GM12878 (cell line): ENCODE measurements around the gene GPM6B. TPM values are rescaled to one million over a fixed set of nuclear protein-coding genes. Genes with fewer than 3 reads are reported as not detected.

Experiments used
- BACH1 ChIP-seq: fragments of 450-650 bp; IDR thresholded peaks from 2 replicates; pipeline ENCODE4 v1.6.1; 2017; ENCODE audit warnings: mild to moderate bottlenecking, borderline replicate concordance
- BRCA1 ChIP-seq: IDR thresholded peaks from 2 replicates; pipeline ENCODE4 v1.6.1; 2011; ENCODE audit warnings: low read depth, low read length, improper control_type of control experiment
- CHD2 ChIP-seq: IDR thresholded peaks from 2 replicates; pipeline ENCODE4 v1.6.1; 2011; ENCODE audit warnings: low read depth, low read length, improper control_type of control experiment, borderline replicate concordance
- DPF2 ChIP-seq: fragments of 450-650 bp; IDR thresholded peaks from 2 replicates; pipeline ENCODE4 v1.6.1; 2017; ENCODE audit warnings: mild to moderate bottlenecking
- EP300 ChIP-seq, 2 experiments: fragments of 150-350 bp in 1 of 2; IDR thresholded peaks; 2 replicates each; pipeline ENCODE4 v1.6.1; 2011 to 2012; ENCODE audit warnings: low read depth in 2 of 2, low read length in 2 of 2, borderline replicate concordance in 1 of 2, improper control_type of control experiment in 1 of 2, inconsistent platforms in 1 of 2; ENCODE audit not compliant: control insufficient read depth in 1 of 2
- EZH2 ChIP-seq: IDR thresholded peaks from 2 replicates; pipeline ENCODE4 v1.6.1; 2012; ENCODE audit warnings: low read depth, mild to moderate bottlenecking, control low read depth, inconsistent platforms, low read length, borderline replicate concordance; ENCODE audit not compliant: control insufficient read depth
- FOXK2 ChIP-seq: fragments of 450-650 bp; IDR thresholded peaks from 2 replicates; pipeline ENCODE4 v1.6.1; 2017; ENCODE audit warnings: mild to moderate bottlenecking, moderate library complexity
- FOXM1 ChIP-seq: IDR thresholded peaks from 2 replicates; pipeline ENCODE4 v1.6.1; 2012; ENCODE audit warnings: low read depth, mild to moderate bottlenecking, inconsistent platforms, low read length, moderate library complexity
- HDGF ChIP-seq: fragments of 450-650 bp; IDR thresholded peaks from 2 replicates; pipeline ENCODE4 v1.6.1; 2016; ENCODE audit warnings: antibody characterized with exemption
- NFYB ChIP-seq: IDR thresholded peaks from 2 replicates; pipeline ENCODE4 v1.6.1; 2011; ENCODE audit warnings: low read depth, mild to moderate bottlenecking, low read length, improper control_type of control experiment, moderate library complexity; ENCODE audit not compliant: insufficient read depth
- POU2F2 ChIP-seq: IDR thresholded peaks from 3 replicates; pipeline ENCODE4 v1.6.1; 2011; ENCODE audit warnings: low read depth, mild to moderate bottlenecking, low read length, borderline replicate concordance
- SMAD1 ChIP-seq: fragments of 450-650 bp; IDR thresholded peaks from 2 replicates; pipeline ENCODE4 v1.6.1; 2018; ENCODE audit warnings: mild to moderate bottlenecking, low read depth; ENCODE audit not compliant: partially characterized antibody
- SMC3 ChIP-seq: IDR thresholded peaks from 2 replicates; pipeline ENCODE4 v1.6.1; 2011; ENCODE audit warnings: low read length, improper control_type of control experiment, borderline replicate concordance
- SUPT20H ChIP-seq: IDR thresholded peaks from 2 replicates; pipeline ENCODE4 v1.6.1; 2011; ENCODE audit warnings: low read depth, mild to moderate bottlenecking, low read length, moderate library complexity, borderline replicate concordance; ENCODE audit not compliant: control insufficient read depth
- WRNIP1 ChIP-seq: IDR thresholded peaks from 2 replicates; pipeline ENCODE4 v1.6.1; 2011; ENCODE audit warnings: low read depth, low read length, improper control_type of control experiment, borderline replicate concordance
- ZNF207 ChIP-seq: fragments of 450-650 bp; IDR thresholded peaks from 2 replicates; pipeline ENCODE4 v1.6.1; 2014; ENCODE audit warnings: antibody characterized with exemption, mild to moderate bottlenecking, borderline replicate concordance
- ZSCAN29 ChIP-seq: fragments of 450-650 bp; IDR thresholded peaks from 2 replicates; pipeline ENCODE4 v1.6.1; 2017; ENCODE audit warnings: mild to moderate bottlenecking, moderate library complexity
- ZZZ3 ChIP-seq: IDR thresholded peaks from 2 replicates; pipeline ENCODE4 v1.6.1; 2011; ENCODE audit warnings: low read depth; ENCODE audit not compliant: control insufficient read depth, insufficient read length
- polyA plus RNA-seq, 11 experiments: library from polyadenylated mRNA; depleted of rRNA in 4 of 11; unstranded in 6 of 11; stranded (reverse) in 5 of 11; fragments of >200 nt; fragmentation: Nextera tagmentation in 4 of 11; fragmentation: Illumina TruSeq in 1 of 11; extraction: Ambion mirVana in 4 of 11; extraction: Trizol in 1 of 11; gene quantifications; 1 replicate in 1 of 11; 2 replicates in 10 of 11; pipeline versions ENCODE4 v1.2.1 to v1.2.3, GENCODE V29; 2011 to 2016; ENCODE audit warnings: inconsistent platforms in 2 of 11, missing spikeins in 2 of 11, low read depth in 1 of 11
- total RNA-seq, 4 experiments: library from RNA; depleted of rRNA in 3 of 4; stranded (reverse); fragments of >200 nt in 3 of 4; fragmentation: Illumina TruSeq in 1 of 4; extraction: Trizol in 1 of 4; gene quantifications; 2 replicates each; pipeline versions ENCODE4 v1.2.1 to v1.2.3, GENCODE V29; 2013 to 2021
- TF ChIP-seq, protein P1 (sequence below): fragments of 450-650 bp; formaldehyde crosslinking; IDR thresholded peaks from 2 replicates; pipeline ENCODE4 v1.4.0; 2022; ENCODE audit warnings: mild to moderate bottlenecking, moderate library complexity
- TF ChIP-seq, protein P2 (sequence below): IDR thresholded peaks from 2 replicates; pipeline ENCODE4 v1.6.1; 2011; ENCODE audit warnings: low read depth, low read length, improper control_type of control experiment, borderline replicate concordance
- TF ChIP-seq, protein P3 (sequence below): IDR thresholded peaks from 2 replicates; pipeline ENCODE4 v1.6.1; 2011; ENCODE audit warnings: borderline replicate concordance, low read depth, mild to moderate bottlenecking, moderate library complexity, low read length; ENCODE audit not compliant: insufficient read depth, poor library complexity, severe bottlenecking
- TF ChIP-seq, protein P4 (sequence below): fragments of 150-350 bp; IDR thresholded peaks from 2 replicates; pipeline ENCODE4 v1.6.1; 2016; ENCODE audit warnings: low read depth, low read length

GPM6B gene
- total and polyA plus RNA-seq, 10 of the 15 experiments (the other 5 are each of a cell fraction or from before 2014, with no cell fraction given) = 0.01 to 2.6 (median 0.37) TPM; not detected in 2

DNA sequence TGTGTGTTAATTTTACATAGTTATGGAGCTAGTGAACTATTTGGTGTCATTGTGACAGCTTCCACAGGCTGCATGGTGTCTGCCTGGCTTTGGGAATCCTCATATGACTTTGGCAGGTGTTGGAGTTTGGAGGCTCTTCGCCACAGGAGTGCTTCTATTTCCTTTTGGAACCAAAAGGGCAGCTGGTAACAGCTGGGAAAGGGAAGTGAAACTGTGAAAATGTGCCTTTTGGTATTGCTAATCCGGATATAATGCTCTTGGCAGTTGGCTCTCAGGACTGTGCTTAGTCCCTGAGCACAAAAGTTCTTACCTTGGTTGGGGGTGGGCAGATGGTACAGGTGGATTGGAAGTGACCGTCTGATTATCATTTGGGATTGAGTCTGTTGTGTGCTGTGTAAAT, 64.2 kb downstream of the GPM6B start (continued):
- TF ChIP-seq, protein P1, sequence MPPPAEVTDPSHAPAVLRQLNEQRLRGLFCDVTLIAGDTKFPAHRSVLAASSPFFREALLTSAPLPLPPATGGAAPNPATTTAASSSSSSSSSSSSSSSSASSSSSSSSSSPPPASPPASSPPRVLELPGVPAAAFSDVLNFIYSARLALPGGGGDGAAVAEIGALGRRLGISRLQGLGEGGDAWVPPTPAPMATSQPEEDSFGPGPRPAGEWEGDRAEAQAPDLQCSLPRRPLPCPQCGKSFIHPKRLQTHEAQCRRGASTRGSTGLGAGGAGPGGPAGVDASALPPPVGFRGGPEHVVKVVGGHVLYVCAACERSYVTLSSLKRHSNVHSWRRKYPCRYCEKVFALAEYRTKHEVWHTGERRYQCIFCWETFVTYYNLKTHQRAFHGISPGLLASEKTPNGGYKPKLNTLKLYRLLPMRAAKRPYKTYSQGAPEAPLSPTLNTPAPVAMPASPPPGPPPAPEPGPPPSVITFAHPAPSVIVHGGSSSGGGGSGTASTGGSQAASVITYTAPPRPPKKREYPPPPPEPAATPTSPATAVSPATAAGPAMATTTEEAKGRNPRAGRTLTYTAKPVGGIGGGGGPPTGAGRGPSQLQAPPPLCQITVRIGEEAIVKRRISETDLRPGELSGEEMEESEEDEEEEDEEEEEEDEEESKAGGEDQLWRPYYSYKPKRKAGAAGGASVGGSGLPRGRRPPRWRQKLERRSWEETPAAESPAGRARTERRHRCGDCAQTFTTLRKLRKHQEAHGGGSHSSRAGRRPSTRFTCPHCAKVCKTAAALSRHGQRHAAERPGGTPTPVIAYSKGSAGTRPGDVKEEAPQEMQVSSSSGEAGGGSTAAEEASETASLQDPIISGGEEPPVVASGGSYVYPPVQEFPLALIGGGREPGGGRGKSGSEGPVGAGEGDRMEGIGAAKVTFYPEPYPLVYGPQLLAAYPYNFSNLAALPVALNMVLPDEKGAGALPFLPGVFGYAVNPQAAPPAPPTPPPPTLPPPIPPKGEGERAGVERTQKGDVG (CRISPR knock-in tag) = no peak
- TF ChIP-seq, protein P2, sequence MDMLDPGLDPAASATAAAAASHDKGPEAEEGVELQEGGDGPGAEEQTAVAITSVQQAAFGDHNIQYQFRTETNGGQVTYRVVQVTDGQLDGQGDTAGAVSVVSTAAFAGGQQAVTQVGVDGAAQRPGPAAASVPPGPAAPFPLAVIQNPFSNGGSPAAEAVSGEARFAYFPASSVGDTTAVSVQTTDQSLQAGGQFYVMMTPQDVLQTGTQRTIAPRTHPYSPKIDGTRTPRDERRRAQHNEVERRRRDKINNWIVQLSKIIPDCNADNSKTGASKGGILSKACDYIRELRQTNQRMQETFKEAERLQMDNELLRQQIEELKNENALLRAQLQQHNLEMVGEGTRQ = no peak
- TF ChIP-seq POU2F2 (peak; percentile 51; the same call in 1 of the 3 replicates), SMAD1 (no peak), WRNIP1 (no peak), EP300 (IDR thresholded peaks at IDR 0.05; ENCODE audit: borderline replicate concordance in 1 of 2, control insufficient read depth in 1 of 2, low read depth in 2 of 2, low read length in 2 of 2) (peak; percentile 87 to 94), ZNF207 (no peak), FOXK2 (no peak), ZZZ3 (no peak), CHD2 (peak; percentile 68; the same call in 1 of the 2 replicates), BRCA1 (no peak), SMC3 (no peak), HDGF (no peak), BACH1 (peak; percentile 58; the same call in 1 of the 2 replicates), NFYB (no peak), EZH2 (no peak), FOXM1 (peak; percentile 81; the same call in 1 of the 2 replicates), SUPT20H (no peak), ZSCAN29 (peak; percentile 77; the same call in 1 of the 2 replicates), DPF2 (peak; percentile 95)
- TF ChIP-seq, protein P3, sequence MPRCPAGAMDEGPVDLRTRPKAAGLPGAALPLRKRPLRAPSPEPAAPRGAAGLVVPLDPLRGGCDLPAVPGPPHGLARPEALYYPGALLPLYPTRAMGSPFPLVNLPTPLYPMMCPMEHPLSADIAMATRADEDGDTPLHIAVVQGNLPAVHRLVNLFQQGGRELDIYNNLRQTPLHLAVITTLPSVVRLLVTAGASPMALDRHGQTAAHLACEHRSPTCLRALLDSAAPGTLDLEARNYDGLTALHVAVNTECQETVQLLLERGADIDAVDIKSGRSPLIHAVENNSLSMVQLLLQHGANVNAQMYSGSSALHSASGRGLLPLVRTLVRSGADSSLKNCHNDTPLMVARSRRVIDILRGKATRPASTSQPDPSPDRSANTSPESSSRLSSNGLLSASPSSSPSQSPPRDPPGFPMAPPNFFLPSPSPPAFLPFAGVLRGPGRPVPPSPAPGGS = no peak
- TF ChIP-seq, protein P4, sequence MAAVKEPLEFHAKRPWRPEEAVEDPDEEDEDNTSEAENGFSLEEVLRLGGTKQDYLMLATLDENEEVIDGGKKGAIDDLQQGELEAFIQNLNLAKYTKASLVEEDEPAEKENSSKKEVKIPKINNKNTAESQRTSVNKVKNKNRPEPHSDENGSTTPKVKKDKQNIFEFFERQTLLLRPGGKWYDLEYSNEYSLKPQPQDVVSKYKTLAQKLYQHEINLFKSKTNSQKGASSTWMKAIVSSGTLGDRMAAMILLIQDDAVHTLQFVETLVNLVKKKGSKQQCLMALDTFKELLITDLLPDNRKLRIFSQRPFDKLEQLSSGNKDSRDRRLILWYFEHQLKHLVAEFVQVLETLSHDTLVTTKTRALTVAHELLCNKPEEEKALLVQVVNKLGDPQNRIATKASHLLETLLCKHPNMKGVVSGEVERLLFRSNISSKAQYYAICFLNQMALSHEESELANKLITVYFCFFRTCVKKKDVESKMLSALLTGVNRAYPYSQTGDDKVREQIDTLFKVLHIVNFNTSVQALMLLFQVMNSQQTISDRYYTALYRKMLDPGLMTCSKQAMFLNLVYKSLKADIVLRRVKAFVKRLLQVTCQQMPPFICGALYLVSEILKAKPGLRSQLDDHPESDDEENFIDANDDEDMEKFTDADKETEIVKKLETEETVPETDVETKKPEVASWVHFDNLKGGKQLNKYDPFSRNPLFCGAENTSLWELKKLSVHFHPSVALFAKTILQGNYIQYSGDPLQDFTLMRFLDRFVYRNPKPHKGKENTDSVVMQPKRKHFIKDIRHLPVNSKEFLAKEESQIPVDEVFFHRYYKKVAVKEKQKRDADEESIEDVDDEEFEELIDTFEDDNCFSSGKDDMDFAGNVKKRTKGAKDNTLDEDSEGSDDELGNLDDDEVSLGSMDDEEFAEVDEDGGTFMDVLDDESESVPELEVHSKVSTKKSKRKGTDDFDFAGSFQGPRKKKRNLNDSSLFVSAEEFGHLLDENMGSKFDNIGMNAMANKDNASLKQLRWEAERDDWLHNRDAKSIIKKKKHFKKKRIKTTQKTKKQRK = no peak
